ENCODE results near the gene FGFR3.

FGFR3 gene

GRCh38 chr4:1793940-1794808 lies 1.1 kb downstream of the FGFR3 start:
- no peak for DNase-seq (ENCODE audit: low spot score)
- H3K27ac ChIP-seq = no peak overlapping the region
- H3K4me3 ChIP-seq = peak overlapping the region; percentile 85
- TF ChIP-seq, protein P1, sequence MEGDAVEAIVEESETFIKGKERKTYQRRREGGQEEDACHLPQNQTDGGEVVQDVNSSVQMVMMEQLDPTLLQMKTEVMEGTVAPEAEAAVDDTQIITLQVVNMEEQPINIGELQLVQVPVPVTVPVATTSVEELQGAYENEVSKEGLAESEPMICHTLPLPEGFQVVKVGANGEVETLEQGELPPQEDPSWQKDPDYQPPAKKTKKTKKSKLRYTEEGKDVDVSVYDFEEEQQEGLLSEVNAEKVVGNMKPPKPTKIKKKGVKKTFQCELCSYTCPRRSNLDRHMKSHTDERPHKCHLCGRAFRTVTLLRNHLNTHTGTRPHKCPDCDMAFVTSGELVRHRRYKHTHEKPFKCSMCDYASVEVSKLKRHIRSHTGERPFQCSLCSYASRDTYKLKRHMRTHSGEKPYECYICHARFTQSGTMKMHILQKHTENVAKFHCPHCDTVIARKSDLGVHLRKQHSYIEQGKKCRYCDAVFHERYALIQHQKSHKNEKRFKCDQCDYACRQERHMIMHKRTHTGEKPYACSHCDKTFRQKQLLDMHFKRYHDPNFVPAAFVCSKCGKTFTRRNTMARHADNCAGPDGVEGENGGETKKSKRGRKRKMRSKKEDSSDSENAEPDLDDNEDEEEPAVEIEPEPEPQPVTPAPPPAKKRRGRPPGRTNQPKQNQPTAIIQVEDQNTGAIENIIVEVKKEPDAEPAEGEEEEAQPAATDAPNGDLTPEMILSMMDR (IDR thresholded peaks at IDR 0.05) = no peak

DNA sequence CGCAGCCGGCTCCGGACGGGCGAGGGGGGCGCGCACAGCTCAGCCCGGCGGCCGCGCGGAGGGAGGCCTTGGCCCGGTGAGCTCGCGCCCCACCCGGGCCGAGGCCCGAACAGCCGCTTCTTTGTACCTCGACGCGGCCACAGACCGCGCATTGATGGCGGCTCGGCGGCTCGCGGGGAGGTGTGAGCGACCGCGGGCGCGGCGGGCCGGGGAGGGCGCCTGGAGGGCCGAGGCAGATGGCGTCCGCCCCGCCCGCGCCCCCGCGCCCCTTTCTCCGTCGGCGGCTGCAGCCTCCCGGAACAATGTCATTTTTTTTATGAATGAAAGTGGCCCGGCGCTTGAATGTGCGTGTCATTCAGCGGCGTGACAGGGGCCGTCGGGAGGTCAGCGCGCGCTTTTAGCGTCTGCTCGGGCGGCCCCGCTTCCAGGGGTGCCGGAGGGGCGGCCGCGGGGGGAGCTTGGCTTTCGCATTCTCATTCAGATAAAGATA lies 1.8 kb downstream of the FGFR3 start:
- H3K4me3 ChIP-seq = peak overlapping the region; percentile 85
- H3K27ac ChIP-seq = no peak overlapping the region
- no peak for DNase-seq (ENCODE audit: low spot score)
- TF ChIP-seq, protein P1 (IDR thresholded peaks at IDR 0.05) = no peak

- DNase-seq (ENCODE audit: low spot score) = no peak
- peak overlapping the region; percentile 85 for H3K4me3 ChIP-seq
- TF ChIP-seq, protein P1 (IDR thresholded peaks at IDR 0.05) = no peak
- no peak overlapping the region for H3K27ac ChIP-seq
These were observed 2.5 kb downstream of the FGFR3 start for GRCh38 chr4:1795299-1796195.

DNA sequence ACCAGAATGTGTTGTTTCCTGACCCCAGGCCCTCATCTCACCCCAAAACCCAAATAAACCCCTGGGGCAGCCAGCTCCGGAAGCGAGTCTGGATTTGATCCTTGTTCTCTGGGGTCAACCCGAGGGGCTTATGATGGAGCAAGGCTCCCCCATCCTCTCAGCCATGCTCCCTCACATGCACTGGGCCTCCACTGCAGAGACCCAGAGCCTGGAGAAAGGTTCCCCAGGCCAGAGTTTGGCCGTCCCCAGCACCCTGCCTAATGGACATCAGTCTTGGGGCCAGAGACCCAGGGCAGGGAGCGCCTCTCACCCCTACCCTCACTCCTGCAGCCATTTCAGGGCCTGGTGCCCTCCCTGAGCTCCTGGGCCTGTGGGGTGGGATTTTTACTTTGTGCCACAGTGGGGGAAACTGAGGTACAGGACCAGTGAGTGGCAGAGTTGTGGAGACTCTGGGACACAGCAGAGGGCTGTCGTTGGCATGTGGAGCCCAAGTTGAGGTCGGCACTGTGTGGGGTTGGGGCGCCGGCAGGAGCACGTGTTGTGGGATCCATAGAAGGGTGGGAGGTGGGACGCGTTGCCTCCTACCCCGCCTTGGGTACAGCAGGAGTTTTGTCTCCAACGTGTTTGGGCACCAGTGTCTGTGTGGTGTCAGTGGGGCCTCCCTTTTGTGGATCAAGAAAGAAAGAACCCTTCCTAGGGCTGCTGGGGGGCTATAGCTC lies 3.6 kb downstream of the FGFR3 start:
- TF ChIP-seq, protein P1 (IDR thresholded peaks at IDR 0.05) = no peak
- H3K4me3 ChIP-seq = no peak overlapping the region
- no peak for DNase-seq (ENCODE audit: low spot score)
- no peak overlapping the region for H3K27ac ChIP-seq

DNA sequence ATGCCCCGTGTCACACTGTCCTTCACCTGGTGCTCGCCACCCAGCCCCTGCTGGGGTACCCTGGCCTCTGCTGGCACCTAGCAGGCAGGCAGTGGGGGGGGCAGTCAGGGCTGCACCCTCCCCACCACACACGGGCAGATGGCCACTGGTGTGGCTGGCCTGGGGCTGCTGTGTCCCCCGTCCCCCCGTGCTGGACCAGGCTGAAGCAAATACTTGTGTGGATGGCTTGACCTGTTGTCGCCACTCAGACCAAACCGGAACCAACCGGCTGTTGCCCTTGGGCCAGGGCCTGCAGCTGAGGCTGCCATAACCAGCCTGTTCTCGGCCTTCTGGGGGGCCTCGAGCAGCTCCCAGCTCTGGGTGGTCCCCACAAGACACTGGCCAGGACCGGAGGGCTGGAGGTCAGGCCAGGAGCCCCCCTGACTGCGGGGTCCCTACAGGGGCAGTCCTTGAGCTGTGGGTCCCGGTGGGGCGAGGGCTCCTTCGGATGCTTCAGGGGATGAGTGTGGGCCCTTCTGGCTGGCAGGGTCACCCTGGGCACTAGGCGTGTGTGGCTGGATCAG lies 4.3 kb downstream of the FGFR3 start:
- no peak overlapping the region for H3K4me3 ChIP-seq
- DNase-seq (ENCODE audit: low spot score) = no peak
- no peak overlapping the region for H3K27ac ChIP-seq
- TF ChIP-seq, protein P1 (IDR thresholded peaks at IDR 0.05) = no peak

DNA sequence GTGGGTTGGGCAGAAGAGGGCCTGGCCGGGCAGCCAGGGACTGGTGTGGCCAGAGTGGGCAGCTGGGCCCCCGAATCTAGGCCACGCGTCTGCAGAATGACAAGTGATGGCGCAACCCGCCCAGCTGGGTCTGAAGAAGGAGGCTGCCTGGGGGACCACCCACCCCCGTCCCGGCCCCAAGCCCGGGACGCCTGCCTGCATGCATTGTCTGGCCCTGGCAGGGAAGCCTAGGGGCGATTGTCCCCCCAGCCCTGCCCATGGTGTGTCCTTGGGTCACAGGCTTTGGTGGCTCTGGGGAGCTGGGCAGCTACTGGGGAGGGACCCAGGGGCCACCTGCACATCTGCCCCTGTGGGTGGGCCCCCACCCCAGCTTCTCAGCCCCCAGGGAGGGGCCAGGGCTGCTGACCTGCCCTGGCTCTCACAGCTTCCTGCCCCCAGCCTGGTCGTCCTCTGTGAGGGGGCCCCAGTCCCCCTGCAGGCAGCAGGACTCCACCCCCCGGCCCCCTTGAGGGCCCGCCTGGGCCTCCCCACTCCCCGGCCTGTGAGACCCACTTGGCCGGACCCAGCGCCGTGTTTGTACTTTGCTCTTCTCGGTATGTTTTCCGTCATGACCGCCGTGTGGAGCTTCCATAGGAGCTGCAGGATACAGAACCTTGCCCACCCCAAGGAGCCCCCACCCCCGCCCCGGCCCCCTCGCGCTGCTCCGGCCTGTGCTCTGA lies 4.9 kb downstream of the FGFR3 start:
- no peak overlapping the region for H3K27ac ChIP-seq
- no peak for DNase-seq (ENCODE audit: low spot score)
- TF ChIP-seq, protein P1 (IDR thresholded peaks at IDR 0.05) = no peak

More for the DNA sequence above, 4.9 kb downstream of the FGFR3 start:
- H3K4me3 ChIP-seq = no peak overlapping the region

All from coronary artery (tissue), 2 donors.